NCI-H526 (cell line): ENCODE measurements around the gene DOCK7.
"Not testable (repeated sequence)": the region's sequence is repeated elsewhere in the genome, so short reads cannot be mapped to it uniquely, and the experiment has no call there.

Source experiments
- DNase-seq, 2 experiments: peaks; one replicate each; lab custom pipeline; 2025; lab: John Stamatoyannopoulos, UW

Gene DOCK7

GRCh38 chr1:62536865-62537264 lies 151.3 kb downstream of the DOCK7 start:
- DNase-seq = no peak

GRCh38 chr1:62530516-62531154 lies 157.6 kb downstream of the DOCK7 start:
- peak; percentile 27 to 80 for DNase-seq

- no peak for DNase-seq
Measured at GRCh38 chr1:62529227-62529626, 159.0 kb downstream of the DOCK7 start.

GRCh38 chr1:62528015-62528414 lies 160.2 kb downstream of the DOCK7 start:
- DNase-seq = no peak

- not testable (repeated sequence) for DNase-seq
Measured at GRCh38 chr1:62527346-62527745, 160.8 kb downstream of the DOCK7 start.

GRCh38 chr1:62523860-62524259 lies 164.3 kb downstream of the DOCK7 start:
- no peak for DNase-seq

GRCh38 chr1:62516600-62516999 lies 171.6 kb downstream of the DOCK7 start:
- DNase-seq = no peak

GRCh38 chr1:62514746-62515423 lies 173.3 kb downstream of the DOCK7 start:
- DNase-seq = peak; percentile 17 to 51

- DNase-seq = no peak
Measured at GRCh38 chr1:62513013-62513412, 175.2 kb downstream of the DOCK7 start.

- DNase-seq = no peak
Measured at GRCh38 chr1:62509028-62509427, 179.2 kb downstream of the DOCK7 start.

GRCh38 chr1:62508187-62508758 lies 179.9 kb downstream of the DOCK7 start:
- peak; percentile 12 to 60 for DNase-seq

GRCh38 chr1:62500210-62500609 lies 188.0 kb downstream of the DOCK7 start:
- no peak for DNase-seq

- no peak for DNase-seq
Measured at GRCh38 chr1:62494137-62494536, 194.0 kb downstream of the DOCK7 start.

GRCh38 chr1:62493656-62494055 lies 194.5 kb downstream of the DOCK7 start:
- DNase-seq = no peak

- no peak for DNase-seq
Measured at GRCh38 chr1:62492521-62492920, 195.7 kb downstream of the DOCK7 start.

- DNase-seq = no peak
Measured at GRCh38 chr1:62487956-62488355, 200.2 kb downstream of the DOCK7 start.

- no peak for DNase-seq
Measured at GRCh38 chr1:62484824-62485468, 203.2 kb downstream of the DOCK7 start.

GRCh38 chr1:62481681-62482080 lies 206.5 kb downstream of the DOCK7 start:
- no peak for DNase-seq

GRCh38 chr1:62476525-62477219 lies 211.5 kb downstream of the DOCK7 start:
- no peak for DNase-seq

GRCh38 chr1:62467092-62467491 lies 221.1 kb downstream of the DOCK7 start:
- DNase-seq = no peak

GRCh38 chr1:62462370-62462769 lies 225.8 kb downstream of the DOCK7 start:
- DNase-seq = no peak

GRCh38 chr1:62457955-62458354 lies 230.2 kb downstream of the DOCK7 start:
- no peak for DNase-seq
